Skeletal muscle satellite cell (primary cell): ENCODE measurements around the gene ADGRL1.
"Not testable (repeated sequence)": the region's sequence is repeated elsewhere in the genome, so short reads cannot be mapped to it uniquely, and the experiment has no call there.

ENCODE experiments used
- H3K27me3 ChIP-seq: 2 replicates; pipeline ENCODE4 v1.7.0; 2013; ENCODE audit warnings: low read length; ENCODE audit not compliant: control insufficient read depth, insufficient read depth
- H3K36me3 ChIP-seq: 2 replicates; pipeline ENCODE4 v1.7.0; 2013; ENCODE audit warnings: mild to moderate bottlenecking, control low read depth, low read length; ENCODE audit not compliant: insufficient read depth
- H3K4me1 ChIP-seq: 2 replicates; pipeline ENCODE4 v1.7.0; 2013; ENCODE audit warnings: low read length; ENCODE audit not compliant: control insufficient read depth, insufficient read depth
- H3K4me2 ChIP-seq: 2 replicates; pipeline ENCODE4 v1.7.0; 2013; ENCODE audit warnings: mild to moderate bottlenecking, low read length
- H3K4me3 ChIP-seq: 2 replicates; pipeline ENCODE4 v1.7.0; 2013; ENCODE audit warnings: low read length
- H3K9ac ChIP-seq: 2 replicates; pipeline ENCODE4 v1.7.0; 2013; ENCODE audit warnings: mild to moderate bottlenecking, low read depth, low read length, moderate library complexity
- H3K9me3 ChIP-seq: replicated peaks from 2 replicates; pipeline ENCODE4 v1.7.0; 2013; ENCODE audit warnings: mild to moderate bottlenecking, control low read depth, low read length

Gene ADGRL1

GRCh38 chr19:14200147-14200841 lies 5.7 kb downstream of the ADGRL1 start:
- not testable (repeated sequence) for H3K36me3 ChIP-seq, H3K9me3 ChIP-seq, H3K4me1 ChIP-seq, H3K9ac ChIP-seq, H3K4me3 ChIP-seq, H3K4me2 ChIP-seq
- peaks cover 22% of the 10 kb centered on the region for H3K27me3 ChIP-seq

- Histone ChIP-seq H3K27me3 (peaks cover 15% of the 10 kb centered on the region), H3K36me3 (no peaks in the 10 kb centered on the region), H3K4me1 (no peaks in the 10 kb centered on the region), H3K4me3 (no peak overlapping the region), H3K4me2 (no peak overlapping the region), H3K9ac (no peak overlapping the region), H3K9me3 (no peaks in the 10 kb centered on the region)
These were observed 7.3 kb downstream of the ADGRL1 start for GRCh38 chr19:14198384-14199376.

GRCh38 chr19:14197882-14198281 lies 8.1 kb downstream of the ADGRL1 start:
- no peaks in the 10 kb centered on the region for H3K4me1 ChIP-seq
- H3K27me3 ChIP-seq: peaks cover 11% of the 10 kb centered on the region
- no peaks in the 10 kb centered on the region for H3K36me3 ChIP-seq
- H3K4me3 ChIP-seq: no peak overlapping the region
- no peaks in the 10 kb centered on the region for H3K9me3 ChIP-seq
- no peak overlapping the region for H3K4me2 ChIP-seq
- no peak overlapping the region for H3K9ac ChIP-seq

- not testable (repeated sequence) for H3K9me3 ChIP-seq, H3K4me1 ChIP-seq, H3K9ac ChIP-seq, H3K36me3 ChIP-seq, H3K4me2 ChIP-seq, H3K4me3 ChIP-seq
- peaks cover 11% of the 10 kb centered on the region for H3K27me3 ChIP-seq
These were observed 8.7 kb downstream of the ADGRL1 start for GRCh38 chr19:14197288-14197687.

- not testable (repeated sequence) for H3K4me3 ChIP-seq, H3K27me3 ChIP-seq, H3K9me3 ChIP-seq, H3K4me1 ChIP-seq, H3K36me3 ChIP-seq, H3K9ac ChIP-seq
- peak overlapping the region; percentile 31 for H3K4me2 ChIP-seq
These were observed 9.9 kb downstream of the ADGRL1 start for GRCh38 chr19:14196105-14196504.

- H3K27me3 ChIP-seq, H3K36me3 ChIP-seq, H3K9me3 ChIP-seq, H3K9ac ChIP-seq, H3K4me3 ChIP-seq, H3K4me2 ChIP-seq, H3K4me1 ChIP-seq: not testable (repeated sequence)
These were observed 10.8 kb downstream of the ADGRL1 start for GRCh38 chr19:14195216-14195615.

GRCh38 chr19:14189415-14189814 lies 16.6 kb downstream of the ADGRL1 start:
- Histone ChIP-seq H3K27me3 (peaks cover 4% of the 10 kb centered on the region), H3K36me3 (no peaks in the 10 kb centered on the region), H3K4me2 (no peak overlapping the region), H3K4me3 (no peak overlapping the region), H3K9me3 (no peaks in the 10 kb centered on the region), H3K9ac (no peak overlapping the region), H3K4me1 (no peaks in the 10 kb centered on the region)

- H3K9me3 ChIP-seq, H3K9ac ChIP-seq, H3K4me3 ChIP-seq, H3K4me1 ChIP-seq, H3K4me2 ChIP-seq, H3K36me3 ChIP-seq, H3K27me3 ChIP-seq: not testable (repeated sequence)
These were observed 17.9 kb downstream of the ADGRL1 start for GRCh38 chr19:14188086-14188485.

GRCh38 chr19:14187561-14187960 lies 18.4 kb downstream of the ADGRL1 start:
- H3K4me1 ChIP-seq: no peaks in the 10 kb centered on the region
- no peak overlapping the region for H3K4me3 ChIP-seq
- H3K9ac ChIP-seq: no peak overlapping the region
- no peaks in the 10 kb centered on the region for H3K36me3 ChIP-seq
- no peaks in the 10 kb centered on the region for H3K9me3 ChIP-seq
- H3K27me3 ChIP-seq: peaks cover 4% of the 10 kb centered on the region
- H3K4me2 ChIP-seq: no peak overlapping the region

GRCh38 chr19:14186684-14187083 lies 19.3 kb downstream of the ADGRL1 start:
- not testable (repeated sequence) for H3K9ac ChIP-seq, H3K9me3 ChIP-seq, H3K4me2 ChIP-seq, H3K36me3 ChIP-seq, H3K4me3 ChIP-seq, H3K4me1 ChIP-seq
- peaks cover 10% of the 10 kb centered on the region for H3K27me3 ChIP-seq

- H3K4me3 ChIP-seq, H3K4me2 ChIP-seq, H3K36me3 ChIP-seq, H3K9me3 ChIP-seq, H3K4me1 ChIP-seq, H3K9ac ChIP-seq: not testable (repeated sequence)
- H3K27me3 ChIP-seq: peaks cover 12% of the 10 kb centered on the region
These were observed 20.3 kb downstream of the ADGRL1 start for GRCh38 chr19:14185691-14186090.

- no peaks in the 10 kb centered on the region for H3K9me3 ChIP-seq
- H3K9ac ChIP-seq: no peak overlapping the region
- no peak overlapping the region for H3K4me3 ChIP-seq
- H3K4me2 ChIP-seq: no peak overlapping the region
- H3K4me1 ChIP-seq: no peaks in the 10 kb centered on the region
- H3K36me3 ChIP-seq: no peaks in the 10 kb centered on the region
- H3K27me3 ChIP-seq: peaks cover 12% of the 10 kb centered on the region
These were observed 20.8 kb downstream of the ADGRL1 start for GRCh38 chr19:14185158-14185557.
